ENCODE results near the gene ORC2. TPM values are rescaled to one million over a fixed set of nuclear protein-coding genes. Genes with fewer than 3 reads are reported as not detected.
A peak's percentile ranks its signal among the peaks of the same experiment; 100 is the strongest.
"Not testable (repeated sequence)": the region's sequence is repeated elsewhere in the genome, so short reads cannot be mapped to it uniquely, and the experiment has no call there.

The ORC2 gene
- total RNA-seq, 1 experiment from 2014 or later, result 38.5 TPM

DNA sequence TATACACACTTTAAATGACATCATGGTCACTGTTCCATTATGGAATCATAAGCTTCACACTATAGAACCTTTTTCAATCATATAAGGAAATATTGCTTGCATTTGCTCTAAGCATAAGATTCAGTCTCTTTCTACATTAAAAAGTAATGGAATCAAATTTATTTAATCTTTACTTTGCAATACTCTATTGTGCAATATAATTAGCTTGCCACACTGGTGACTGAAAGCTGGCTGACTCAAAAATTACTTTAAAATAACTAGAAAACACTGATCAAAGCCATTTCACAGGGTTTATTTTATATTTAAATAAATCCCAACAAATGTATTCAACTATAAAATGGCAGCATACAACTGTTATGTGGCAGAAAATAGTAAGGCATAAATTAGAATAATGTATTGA, 13.2 kb upstream of the ORC2 start:
- H3K4me1 ChIP-seq (ENCODE audit: low read length), result peaks cover 44% of the 10 kb centered on the region
- H3K27ac ChIP-seq (ENCODE audit: low read length), result 0 out of 2 replicates have a peak overlapping the region, but pooled peaks have one; percentile 4
- H3K36me3 ChIP-seq (ENCODE audit: insufficient read depth, low read length), result peaks cover 18% of the 10 kb centered on the region
- H3K4me2 ChIP-seq (ENCODE audit: low read depth, low read length, poor library complexity, severe bottlenecking), result no peak overlapping the region
- DNase-seq, result no peak
- no peaks in the 10 kb centered on the region for H3K9me3 ChIP-seq (ENCODE audit: low read length)
- H3K79me2 ChIP-seq (ENCODE audit: low read length), result peaks cover 58% of the 10 kb centered on the region
- H3K27me3 ChIP-seq (ENCODE audit: low read length), result no peaks in the 10 kb centered on the region
- H3K9me2 ChIP-seq (replicated peaks; ENCODE audit: insufficient read depth, low read length), result no peaks in the 10 kb centered on the region
- H2AFZ ChIP-seq (ENCODE audit: low read length), result no peak overlapping the region
- H3K9ac ChIP-seq (ENCODE audit: low read length), result no peak overlapping the region
- no peaks in the 10 kb centered on the region for H4K20me1 ChIP-seq (ENCODE audit: insufficient read depth, low read depth, low read length)
- H3K4me3 ChIP-seq (ENCODE audit: low read length), result no peak overlapping the region

DNA sequence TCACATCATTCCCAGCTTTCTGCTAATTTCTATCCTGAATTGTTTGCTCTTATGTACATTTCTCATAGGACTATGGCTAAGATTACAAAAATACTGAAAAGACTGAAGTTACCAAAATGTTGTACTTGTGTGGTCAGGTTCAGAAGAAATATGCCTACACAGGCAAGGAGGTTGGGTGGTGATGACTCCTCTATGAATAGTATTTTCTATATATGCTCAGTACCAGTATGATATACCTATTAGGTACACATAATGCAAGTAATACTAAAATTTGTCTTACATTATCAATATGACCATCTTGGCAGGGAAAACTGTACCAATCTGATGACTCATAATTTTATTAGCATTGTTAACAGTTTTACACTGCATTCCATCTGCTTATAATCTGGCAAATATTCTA, 12.2 kb upstream of the ORC2 start:
- no peak for DNase-seq

DNA sequence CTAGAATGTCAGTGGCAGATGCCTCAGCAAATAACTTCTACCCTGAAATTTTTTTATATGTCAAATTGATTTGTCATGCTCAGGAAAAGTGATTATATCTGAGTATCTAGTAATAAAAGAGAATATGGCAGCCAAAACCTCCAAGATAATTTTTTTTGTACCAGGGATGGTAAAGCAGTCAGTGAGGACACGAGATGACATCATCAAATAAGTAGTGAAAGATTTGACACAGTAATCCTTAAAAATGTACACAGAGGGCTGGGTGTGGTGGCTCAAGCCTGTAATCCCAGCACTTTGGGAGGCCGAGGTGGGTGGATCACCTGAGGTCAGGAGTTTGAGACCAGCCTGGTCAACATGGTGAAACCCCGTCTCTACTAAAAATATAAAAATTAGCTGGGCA, 6.6 kb upstream of the ORC2 start:
- not testable (repeated sequence) for H3K9ac ChIP-seq (ENCODE audit: low read length); DNase-seq; H3K9me2 ChIP-seq (replicated peaks; ENCODE audit: insufficient read depth, low read length); H2AFZ ChIP-seq (ENCODE audit: low read length); H4K20me1 ChIP-seq (ENCODE audit: insufficient read depth, low read depth, low read length); H3K9me3 ChIP-seq (ENCODE audit: low read length); H3K36me3 ChIP-seq (ENCODE audit: insufficient read depth, low read length); H3K4me3 ChIP-seq (ENCODE audit: low read length); H3K4me2 ChIP-seq (ENCODE audit: low read depth, low read length, poor library complexity, severe bottlenecking); H3K27me3 ChIP-seq (ENCODE audit: low read length); H3K27ac ChIP-seq (ENCODE audit: low read length)
- peaks cover 67% of the 10 kb centered on the region for H3K79me2 ChIP-seq (ENCODE audit: low read length)
- peaks cover 62% of the 10 kb centered on the region for H3K4me1 ChIP-seq (ENCODE audit: low read length)

More for the DNA sequence above, 12.2 kb upstream of the ORC2 start:
- Histone ChIP-seq H3K9me3 (ENCODE audit: low read length) (no peaks in the 10 kb centered on the region), H3K4me3 (ENCODE audit: low read length) (no peak overlapping the region), H3K4me1 (ENCODE audit: low read length) (peaks cover 40% of the 10 kb centered on the region), H3K27me3 (ENCODE audit: low read length) (no peaks in the 10 kb centered on the region), H3K9me2 (replicated peaks; ENCODE audit: insufficient read depth, low read length) (no peaks in the 10 kb centered on the region), H3K9ac (ENCODE audit: low read length) (no peak overlapping the region), H3K27ac (ENCODE audit: low read length) (no peak overlapping the region), H3K79me2 (ENCODE audit: low read length) (peaks cover 61% of the 10 kb centered on the region), H3K36me3 (ENCODE audit: insufficient read depth, low read length) (peaks cover 9% of the 10 kb centered on the region; the same call in 1 of the 2 replicates), H4K20me1 (ENCODE audit: insufficient read depth, low read depth, low read length) (no peaks in the 10 kb centered on the region), H3K4me2 (ENCODE audit: low read depth, low read length, poor library complexity, severe bottlenecking) (no peak overlapping the region), H2AFZ (ENCODE audit: low read length) (no peak overlapping the region)

DNA sequence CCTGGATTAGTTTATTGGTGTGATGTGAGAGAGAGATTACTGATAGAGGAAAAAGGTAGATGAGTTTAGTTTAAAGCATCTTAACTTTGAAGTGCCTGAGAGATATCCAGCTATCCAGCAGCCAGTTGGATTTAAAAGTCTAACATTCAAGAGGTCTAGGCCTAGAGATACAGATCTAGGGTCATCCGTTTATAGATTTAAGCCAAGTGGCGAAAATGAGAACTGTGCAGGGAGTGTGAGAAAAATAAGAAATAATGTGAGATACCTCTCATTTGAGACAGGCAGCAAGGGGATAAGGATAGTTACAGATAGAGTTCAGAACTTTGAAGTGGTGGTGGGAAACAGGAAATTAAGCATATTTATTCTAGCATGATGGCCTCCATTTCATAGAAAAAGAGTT, 5.3 kb upstream of the ORC2 start:
- Histone ChIP-seq H4K20me1 (ENCODE audit: insufficient read depth, low read depth, low read length) (no peaks in the 10 kb centered on the region), H3K4me2 (ENCODE audit: low read depth, low read length, poor library complexity, severe bottlenecking) (no peak overlapping the region), H3K4me1 (ENCODE audit: low read length) (peaks cover 56% of the 10 kb centered on the region), H3K36me3 (ENCODE audit: insufficient read depth, low read length) (0 out of 2 replicates have a peak, but pooled peaks cover 3% of the 10 kb centered on the region), H3K27me3 (ENCODE audit: low read length) (no peaks in the 10 kb centered on the region), H3K9me3 (ENCODE audit: low read length) (no peaks in the 10 kb centered on the region), H2AFZ (ENCODE audit: low read length) (no peak overlapping the region), H3K27ac (ENCODE audit: low read length) (no peak overlapping the region), H3K79me2 (ENCODE audit: low read length) (peaks cover 67% of the 10 kb centered on the region), H3K9me2 (replicated peaks; ENCODE audit: insufficient read depth, low read length) (no peaks in the 10 kb centered on the region), H3K9ac (ENCODE audit: low read length) (no peak overlapping the region), H3K4me3 (ENCODE audit: low read length) (no peak overlapping the region)
- peak; percentile 65 for DNase-seq

DNA sequence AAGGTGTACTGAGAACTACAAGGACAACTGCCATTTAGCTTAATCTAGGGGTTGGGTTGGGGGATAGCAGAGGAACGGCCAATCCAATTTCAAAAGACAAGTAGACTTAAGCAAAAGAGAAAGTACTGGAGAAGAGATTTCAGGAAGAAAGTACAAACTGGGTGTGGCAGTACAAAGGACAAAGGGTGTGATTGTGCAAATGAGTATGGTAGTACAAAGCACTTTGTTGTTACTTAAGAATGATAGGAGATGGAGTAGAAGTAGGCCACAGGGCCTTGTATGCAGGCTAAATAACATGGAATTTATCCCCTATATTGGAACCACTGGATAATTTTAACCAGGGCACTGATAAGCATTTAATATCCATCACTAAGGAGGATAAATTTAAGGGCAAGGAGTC, 4.7 kb upstream of the ORC2 start:
- no peak overlapping the region for H3K9ac ChIP-seq (ENCODE audit: low read length)
- no peak overlapping the region for H3K4me2 ChIP-seq (ENCODE audit: low read depth, low read length, poor library complexity, severe bottlenecking)
- no peaks in the 10 kb centered on the region for H4K20me1 ChIP-seq (ENCODE audit: insufficient read depth, low read depth, low read length)
- H3K79me2 ChIP-seq (ENCODE audit: low read length), result peaks cover 66% of the 10 kb centered on the region
- H2AFZ ChIP-seq (ENCODE audit: low read length), result no peak overlapping the region
- H3K27me3 ChIP-seq (ENCODE audit: low read length), result no peaks in the 10 kb centered on the region
- H3K9me3 ChIP-seq (ENCODE audit: low read length), result no peaks in the 10 kb centered on the region
- H3K9me2 ChIP-seq (replicated peaks; ENCODE audit: insufficient read depth, low read length), result no peaks in the 10 kb centered on the region
- 0 out of 2 replicates have a peak, but pooled peaks cover 3% of the 10 kb centered on the region for H3K36me3 ChIP-seq (ENCODE audit: insufficient read depth, low read length)
- peaks cover 50% of the 10 kb centered on the region for H3K4me1 ChIP-seq (ENCODE audit: low read length)
- DNase-seq, result no peak
- H3K4me3 ChIP-seq (ENCODE audit: low read length), result no peak overlapping the region
- H3K27ac ChIP-seq (ENCODE audit: low read length), result no peak overlapping the region

DNA sequence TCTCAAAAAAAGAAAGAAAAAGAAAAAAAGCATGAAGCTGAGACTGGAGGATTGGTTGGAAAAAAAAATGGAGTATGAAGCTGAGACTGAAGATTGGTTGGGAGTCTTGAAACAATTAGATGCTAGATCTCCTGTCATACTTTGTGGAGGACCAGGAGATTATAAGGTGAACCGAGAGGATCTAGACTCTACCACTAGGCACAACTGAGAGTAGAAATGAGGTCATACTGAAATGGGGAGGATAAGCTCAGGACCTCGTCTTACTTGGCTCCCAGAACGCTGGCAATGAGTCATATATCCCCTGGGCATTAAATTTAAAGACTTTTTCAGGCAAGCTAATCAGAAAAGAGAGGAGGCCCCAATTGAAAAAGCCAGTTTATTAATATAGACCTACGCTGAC, 3.3 kb upstream of the ORC2 start:
- peak overlapping the region; percentile 41 for H3K27ac ChIP-seq (ENCODE audit: low read length)
- H3K9me2 ChIP-seq (replicated peaks; ENCODE audit: insufficient read depth, low read length), result no peaks in the 10 kb centered on the region
- H3K4me3 ChIP-seq (ENCODE audit: low read length), result no peak overlapping the region
- H3K4me2 ChIP-seq (ENCODE audit: low read depth, low read length, poor library complexity, severe bottlenecking), result peak overlapping the region; percentile 27
- H3K9me3 ChIP-seq (ENCODE audit: low read length), result no peaks in the 10 kb centered on the region
- peak; percentile 84 for DNase-seq
- peaks cover 70% of the 10 kb centered on the region for H3K79me2 ChIP-seq (ENCODE audit: low read length)
- H3K9ac ChIP-seq (ENCODE audit: low read length), result no peak overlapping the region
- no peaks in the 10 kb centered on the region; the same call in 1 of the 2 replicates for H4K20me1 ChIP-seq (ENCODE audit: insufficient read depth, low read depth, low read length)
- H3K4me1 ChIP-seq (ENCODE audit: low read length), result peaks cover 52% of the 10 kb centered on the region
- H3K36me3 ChIP-seq (ENCODE audit: insufficient read depth, low read length), result peaks cover 3% of the 10 kb centered on the region; the same call in 1 of the 2 replicates
- H2AFZ ChIP-seq (ENCODE audit: low read length), result no peak overlapping the region
- no peaks in the 10 kb centered on the region for H3K27me3 ChIP-seq (ENCODE audit: low read length)

DNA sequence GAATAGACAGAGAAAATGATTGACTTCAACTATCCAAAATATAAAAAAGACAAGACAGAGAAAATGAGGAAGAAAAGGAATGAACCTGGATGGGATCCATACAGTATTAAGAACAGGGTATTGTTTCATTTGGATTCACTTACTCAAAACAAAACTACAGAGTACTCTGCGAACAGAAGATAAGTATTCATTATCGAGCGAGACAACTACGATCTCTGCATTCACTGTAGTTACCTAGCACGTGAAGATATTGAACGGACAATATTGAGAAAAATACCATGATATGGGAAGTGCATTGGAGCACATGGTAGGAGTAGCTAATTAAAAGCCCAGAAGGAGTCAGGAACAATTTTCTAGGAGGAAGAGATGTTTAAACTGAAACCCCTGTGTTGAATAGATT, 1.0 kb upstream of the ORC2 start:
- H4K20me1 ChIP-seq (ENCODE audit: insufficient read depth, low read depth, low read length), result no peaks in the 10 kb centered on the region; the same call in 1 of the 2 replicates
- no peaks in the 10 kb centered on the region for H3K9me2 ChIP-seq (replicated peaks; ENCODE audit: insufficient read depth, low read length)
- H2AFZ ChIP-seq (ENCODE audit: low read length), result no peak overlapping the region
- peak overlapping the region; percentile 44 for H3K27ac ChIP-seq (ENCODE audit: low read length)
- H3K36me3 ChIP-seq (ENCODE audit: insufficient read depth, low read length), result peaks cover 13% of the 10 kb centered on the region
- peak overlapping the region; percentile 82 for H3K4me2 ChIP-seq (ENCODE audit: low read depth, low read length, poor library complexity, severe bottlenecking)
- peaks cover 87% of the 10 kb centered on the region for H3K79me2 ChIP-seq (ENCODE audit: low read length)
- H3K4me3 ChIP-seq (ENCODE audit: low read length), result peak overlapping the region; percentile 73
- DNase-seq, result no peak
- H3K4me1 ChIP-seq (ENCODE audit: low read length), result peaks cover 60% of the 10 kb centered on the region
- H3K9me3 ChIP-seq (ENCODE audit: low read length), result no peaks in the 10 kb centered on the region
- H3K9ac ChIP-seq (ENCODE audit: low read length), result peak overlapping the region; percentile 80
- H3K27me3 ChIP-seq (ENCODE audit: low read length), result no peaks in the 10 kb centered on the region

DNA sequence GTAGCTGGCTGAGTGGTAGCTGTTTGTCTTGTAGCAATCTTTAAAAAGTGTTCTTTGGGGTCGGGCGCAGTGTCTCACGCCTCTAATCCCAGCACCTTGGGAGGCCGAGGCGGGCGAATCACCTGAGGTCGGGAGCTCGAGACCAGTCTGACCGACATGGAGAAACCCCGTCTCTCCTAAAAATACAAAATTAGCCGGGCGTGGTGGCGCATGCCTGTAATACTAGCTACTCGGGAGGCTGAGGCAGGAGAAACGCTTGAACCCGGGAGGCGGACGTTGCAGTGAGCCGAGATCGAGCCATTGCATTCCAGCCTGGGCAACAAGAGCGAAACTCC, 425 bp upstream of the ORC2 start:
- H3K9me2 ChIP-seq (replicated peaks; ENCODE audit: insufficient read depth, low read length); H3K9me3 ChIP-seq (ENCODE audit: low read length); DNase-seq; H3K27me3 ChIP-seq (ENCODE audit: low read length); H4K20me1 ChIP-seq (ENCODE audit: insufficient read depth, low read depth, low read length); H2AFZ ChIP-seq (ENCODE audit: low read length): not testable (repeated sequence)
- Histone ChIP-seq H3K4me2 (ENCODE audit: low read depth, low read length, poor library complexity, severe bottlenecking) (peak overlapping the region; percentile 82), H3K27ac (ENCODE audit: low read length) (peak overlapping the region; percentile 44; the same call in 1 of the 2 replicates), H3K4me3 (ENCODE audit: low read length) (peak overlapping the region; percentile 73), H3K79me2 (ENCODE audit: low read length) (peaks cover 88% of the 10 kb centered on the region), H3K9ac (ENCODE audit: low read length) (peak overlapping the region; percentile 80), H3K4me1 (ENCODE audit: low read length) (peaks cover 57% of the 10 kb centered on the region), H3K36me3 (ENCODE audit: insufficient read depth, low read length) (peaks cover 19% of the 10 kb centered on the region)

DNA sequence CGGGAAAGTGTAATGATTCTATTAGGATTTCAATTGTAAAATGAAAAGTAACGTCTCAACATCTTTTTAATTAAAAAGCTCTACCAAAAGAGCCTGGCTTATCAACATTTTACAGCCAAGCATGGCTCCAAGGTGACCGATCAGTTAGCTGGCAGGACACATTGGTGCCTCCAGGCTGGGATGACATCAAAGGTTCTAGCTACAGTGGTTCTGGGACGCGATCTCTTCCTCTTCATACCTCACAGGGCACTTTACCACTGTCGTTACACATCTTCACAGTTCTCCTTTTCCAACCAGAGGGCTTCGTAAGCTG, 693 bp downstream of the ORC2 start:
- Histone ChIP-seq H3K4me2 (ENCODE audit: low read depth, low read length, poor library complexity, severe bottlenecking) (peak overlapping the region; percentile 82), H3K9ac (ENCODE audit: low read length) (peak overlapping the region; percentile 83), H3K27ac (ENCODE audit: low read length) (peak overlapping the region; percentile 42), H3K4me1 (ENCODE audit: low read length) (peaks cover 46% of the 10 kb centered on the region), H3K27me3 (ENCODE audit: low read length) (no peaks in the 10 kb centered on the region), H4K20me1 (ENCODE audit: insufficient read depth, low read depth, low read length) (no peaks in the 10 kb centered on the region; the same call in 1 of the 2 replicates), H3K4me3 (ENCODE audit: low read length) (peak overlapping the region; percentile 73), H3K9me3 (ENCODE audit: low read length) (no peaks in the 10 kb centered on the region), H3K9me2 (replicated peaks; ENCODE audit: insufficient read depth, low read length) (no peaks in the 10 kb centered on the region), H3K79me2 (ENCODE audit: low read length) (peaks cover 88% of the 10 kb centered on the region), H3K36me3 (ENCODE audit: insufficient read depth, low read length) (peaks cover 28% of the 10 kb centered on the region), H2AFZ (ENCODE audit: low read length) (no peak overlapping the region)
- DNase-seq, result no peak

Data from Karpas-422 (cell line).